Measurements from ENCODE around the gene GNPTG. TPM values are rescaled to one million over a fixed set of nuclear protein-coding genes. Genes with fewer than 3 reads are reported as not detected.

Gene GNPTG
- polyA plus RNA-seq, 3 donors = 68.7 to 72.9 (median 72.4) TPM

- no peak for DNase-seq
Observed at GRCh38 chr16:1366060-1366711, 14.5 kb downstream of the GNPTG start.

- no peak for DNase-seq
Observed at GRCh38 chr16:1366712-1367299, 15.1 kb downstream of the GNPTG start.

- DNase-seq = no peak
Observed at GRCh38 chr16:1367486-1368174, 15.9 kb downstream of the GNPTG start.

- no peak for DNase-seq
Observed at GRCh38 chr16:1371054-1371978, 19.6 kb downstream of the GNPTG start.

- no peak for DNase-seq
Observed at GRCh38 chr16:1372292-1372950, 20.7 kb downstream of the GNPTG start.

- no peak for DNase-seq
Observed at GRCh38 chr16:1374418-1375297, 22.9 kb downstream of the GNPTG start.

GRCh38 chr16:1375298-1375640 lies 23.5 kb downstream of the GNPTG start:
- DNase-seq = no peak

- no peak for DNase-seq
Observed at GRCh38 chr16:1375741-1376410, 24.1 kb downstream of the GNPTG start.

- DNase-seq = no peak
Observed at GRCh38 chr16:1377406-1378010, 25.8 kb downstream of the GNPTG start.

GRCh38 chr16:1378087-1378803 lies 26.5 kb downstream of the GNPTG start:
- no peak for DNase-seq

GRCh38 chr16:1378804-1379303 lies 27.1 kb downstream of the GNPTG start:
- DNase-seq = peak; percentile 24

- peak; percentile 35 for DNase-seq
Observed at GRCh38 chr16:1379304-1380076, 27.8 kb downstream of the GNPTG start.

- DNase-seq = no peak
Observed at GRCh38 chr16:1380195-1380594, 28.5 kb downstream of the GNPTG start.

GRCh38 chr16:1381612-1382406 lies 30.1 kb downstream of the GNPTG start:
- no peak for DNase-seq

GRCh38 chr16:1383556-1383955 lies 31.8 kb downstream of the GNPTG start:
- DNase-seq = no peak

- no peak for DNase-seq
Observed at GRCh38 chr16:1385232-1385631, 33.5 kb downstream of the GNPTG start.

- no peak for DNase-seq
Observed at GRCh38 chr16:1387331-1387730, 35.6 kb downstream of the GNPTG start.

Measured in renal pelvis (tissue), 4 donors.